Caco-2 (cell line): ENCODE results near the gene NLGN3. TPM values are rescaled to one million over a fixed set of nuclear protein-coding genes. Genes with fewer than 3 reads are reported as not detected.

Experiments used
- BruUV-seq: library from RNA; stranded (reverse); fragments of 400-500 nt; replicated peaks from 2 replicates; lab custom pipeline; 2021; lab: Mats Ljungman, UMichigan
- CTCF ChIA-PET: fragments of 300-600 bp; sonication (Branson Sonifier 250); formaldehyde crosslinking; loops from one replicate; lab custom pipeline; 2022; ENCODE audit warnings: antibody characterized with exemption; lab: Charles Lee
- POLR2A ChIA-PET: fragments of 300-600 bp; sonication (Branson Sonifier 250); formaldehyde crosslinking; loops from one replicate; lab custom pipeline; 2022; ENCODE audit warnings: antibody characterized with exemption; lab: Charles Lee
- DNase-seq, 2 experiments: peaks; one replicate each; pipeline versions ENCODE4 v3.0.0 to v3.0.0-alpha.2; 2020 to 2022
- H3K27me3 ChIP-seq: replicated peaks from 2 replicates; pipeline ENCODE4 v1.6.0; 2011; ENCODE audit warnings: low read length; ENCODE audit not compliant: control insufficient read depth, insufficient read depth
- H3K36me3 ChIP-seq: 2 replicates; pipeline ENCODE4 v1.5.1; 2011; ENCODE audit warnings: low read length; ENCODE audit not compliant: control insufficient read depth, insufficient read depth
- H3K4me1 ChIP-seq: fragments of 250-450 bp; sonication (Bioruptor Pico); 2 replicates; pipeline ENCODE4 v1.5.1; 2020; ENCODE audit warnings: mild to moderate bottlenecking
- H3K4me3 ChIP-seq: 2 replicates; pipeline ENCODE4 v1.5.1; 2011; ENCODE audit warnings: low read depth, mild to moderate bottlenecking, control low read depth, low read length
- H3K9me3 ChIP-seq: fragments of 250-450 bp; sonication (Bioruptor Pico); 2 replicates; pipeline ENCODE4 v1.5.1; 2020; ENCODE audit warnings: mild to moderate bottlenecking, moderate library complexity
- H3K27ac Mint-ChIP-seq: one replicate; pipeline ENCODE4 v1.8.0; 2022; ENCODE audit warnings: mixed read lengths; ENCODE audit not compliant: unreplicated experiment
- H3K27me3 Mint-ChIP-seq: one replicate; pipeline ENCODE4 v1.8.0; 2022; ENCODE audit warnings: mixed read lengths; ENCODE audit not compliant: insufficient read depth, unreplicated experiment
- H3K36me3 Mint-ChIP-seq: one replicate; pipeline ENCODE4 v1.8.0; 2022; ENCODE audit warnings: mild to moderate bottlenecking, mixed read lengths; ENCODE audit not compliant: insufficient read depth, unreplicated experiment
- H3K4me1 Mint-ChIP-seq: one replicate; pipeline ENCODE4 v1.8.0; 2022; ENCODE audit warnings: low read depth, mixed read lengths; ENCODE audit not compliant: unreplicated experiment
- H3K4me3 Mint-ChIP-seq: one replicate; pipeline ENCODE4 v1.8.0; 2022; ENCODE audit warnings: mild to moderate bottlenecking, moderate library complexity, mixed read lengths; ENCODE audit not compliant: unreplicated experiment
- H3K9me3 Mint-ChIP-seq: one replicate; pipeline ENCODE4 v1.8.0; 2022; ENCODE audit warnings: mixed read lengths; ENCODE audit not compliant: unreplicated experiment
- CTCF ChIP-seq, 2 experiments: fragments of 200-600 bp in 1 of 2; IDR thresholded peaks; 1 replicate in 1 of 2; 2 replicates in 1 of 2; pipeline versions ENCODE4 v1.5.1 to v1.8.0; 2011 to 2022; ENCODE audit warnings: antibody characterized with exemption in 1 of 2, control low read depth in 1 of 2, inconsistent platforms in 1 of 2, low read depth in 1 of 2, low read length in 1 of 2, mild to moderate bottlenecking in 1 of 2, moderate library complexity in 1 of 2; ENCODE audit not compliant: insufficient read depth in 1 of 2, severe bottlenecking in 1 of 2, unreplicated experiment in 1 of 2
- intact Hi-C: fragments of 100-400 bp; cut with micrococcal nuclease; formaldehyde crosslinking; loops from one replicate; pipeline ENCODE4 v1.10.0; 2022; ENCODE audit not compliant: unreplicated experiment
- total RNA-seq: library from RNA; stranded (reverse); gene quantifications from 2 replicates; pipeline ENCODE4 v1.2.3, GENCODE V29; 2022

NLGN3 gene
- total RNA-seq, 1 experiment from 2014 or later: 0.61 TPM

GRCh38 chrX:71160475-71160874 lies 15.8 kb downstream of the NLGN3 start:
- no peak overlapping the region for H3K27ac Mint-ChIP-seq
- H3K9me3 ChIP-seq: no peaks in the 10 kb centered on the region
- no peaks in the 10 kb centered on the region for H3K36me3 ChIP-seq
- no peaks in the 10 kb centered on the region for H3K4me1 ChIP-seq
- no TSS peak for BruUV-seq
- DNase-seq: no peak
- H3K4me1 Mint-ChIP-seq: peaks cover 5% of the 10 kb centered on the region
- H3K27me3 ChIP-seq: no peaks in the 10 kb centered on the region
- no peak overlapping the region for H3K4me3 ChIP-seq
- H3K9me3 Mint-ChIP-seq: no peaks in the 10 kb centered on the region
- CTCF ChIA-PET: no interaction called here
- POLR2A ChIA-PET: no interaction called here
- H3K4me3 Mint-ChIP-seq: no peak overlapping the region
- TF ChIP-seq CTCF (IDR thresholded peaks at IDR 0.05; ENCODE audit: insufficient read depth in 1 of 2, low read depth in 1 of 2, low read length in 1 of 2, severe bottlenecking in 1 of 2, unreplicated experiment in 1 of 2): no peak
- intact Hi-C loops: no loop called here
- no peaks in the 10 kb centered on the region for H3K27me3 Mint-ChIP-seq
- no peaks in the 10 kb centered on the region for H3K36me3 Mint-ChIP-seq

GRCh38 chrX:71162981-71163380 lies 18.3 kb downstream of the NLGN3 start:
- no peak for TF ChIP-seq CTCF (IDR thresholded peaks at IDR 0.05; ENCODE audit: insufficient read depth in 1 of 2, low read depth in 1 of 2, low read length in 1 of 2, severe bottlenecking in 1 of 2, unreplicated experiment in 1 of 2)
- Mint-ChIP-seq H3K9me3 (no peaks in the 10 kb centered on the region), H3K4me3 (no peak overlapping the region), H3K4me1 (no peaks in the 10 kb centered on the region), H3K27ac (no peak overlapping the region), H3K36me3 (no peaks in the 10 kb centered on the region), H3K27me3 (no peaks in the 10 kb centered on the region)
- intact Hi-C loops: no loop called here
- BruUV-seq: no TSS peak
- no peaks in the 10 kb centered on the region for H3K4me1 ChIP-seq
- DNase-seq: no peak
- H3K4me3 ChIP-seq: no peak overlapping the region
- ChIA-PET CTCF (no interaction called here), POLR2A (no interaction called here)
- H3K27me3 ChIP-seq: no peaks in the 10 kb centered on the region
- H3K36me3 ChIP-seq: no peaks in the 10 kb centered on the region
- no peaks in the 10 kb centered on the region for H3K9me3 ChIP-seq

- no peak for TF ChIP-seq CTCF (IDR thresholded peaks at IDR 0.05; ENCODE audit: insufficient read depth in 1 of 2, low read depth in 1 of 2, low read length in 1 of 2, severe bottlenecking in 1 of 2, unreplicated experiment in 1 of 2)
- H3K9me3 ChIP-seq: no peaks in the 10 kb centered on the region
- ChIA-PET CTCF (no interaction called here), POLR2A (no interaction called here)
- intact Hi-C loops: no loop called here
- Mint-ChIP-seq H3K27me3 (no peaks in the 10 kb centered on the region), H3K27ac (no peak overlapping the region), H3K4me1 (no peaks in the 10 kb centered on the region), H3K4me3 (no peak overlapping the region), H3K9me3 (no peaks in the 10 kb centered on the region), H3K36me3 (no peaks in the 10 kb centered on the region)
- no peak overlapping the region for H3K4me3 ChIP-seq
- no peaks in the 10 kb centered on the region for H3K27me3 ChIP-seq
- no peaks in the 10 kb centered on the region for H3K4me1 ChIP-seq
- no TSS peak for BruUV-seq
- H3K36me3 ChIP-seq: no peaks in the 10 kb centered on the region
- no peak for DNase-seq
Measured at GRCh38 chrX:71164071-71164470, 19.4 kb downstream of the NLGN3 start.
